Activated naive CD4-positive, alpha-beta T cell treated with anti-CD3 and anti-CD28 coated beads, Interleukin-2, amount 50 U/mL, for 16 hours (primary cell): Measurements from ENCODE around the gene TBCC.
A peak's percentile ranks its signal among the peaks of the same experiment; 100 is the strongest.

Experiments
- DNase-seq: peaks from one replicate; pipeline ENCODE4 v3.0.0-alpha.2; 2020

The TBCC gene

GRCh38 chr6:42745640-42746462 is at the start of gene TBCC:
Gene TBCC, minus strand, starts transcription at chr6:42746103. Its CDS starts 30 bp downstream, at chr6:42746073.
- peak; percentile 91 for DNase-seq

- no peak for DNase-seq
Measured at GRCh38 chr6:42795651-42796050, 49.7 kb upstream of the TBCC start.

- DNase-seq = no peak
Measured at GRCh38 chr6:42791706-42792320, 45.9 kb upstream of the TBCC start.

- DNase-seq = no peak
Measured at GRCh38 chr6:42790549-42791181, 44.8 kb upstream of the TBCC start.

GRCh38 chr6:42788671-42789070 is 42.8 kb upstream of the TBCC start:
- no peak for DNase-seq

GRCh38 chr6:42787063-42787472 is 41.2 kb upstream of the TBCC start:
- DNase-seq = no peak

- DNase-seq = no peak
Measured at GRCh38 chr6:42786525-42786985, 40.7 kb upstream of the TBCC start.

- DNase-seq = no peak
Measured at GRCh38 chr6:42784717-42785498, 39.0 kb upstream of the TBCC start.

GRCh38 chr6:42783876-42784642 is 38.2 kb upstream of the TBCC start:
- DNase-seq = no peak

- DNase-seq = peak; percentile 79
Measured at GRCh38 chr6:42783177-42783875, 37.4 kb upstream of the TBCC start.

GRCh38 chr6:42782689-42783176 is 36.8 kb upstream of the TBCC start:
- peak; percentile 73 for DNase-seq

- peak; percentile 83 for DNase-seq
Measured at GRCh38 chr6:42781796-42782688, 36.1 kb upstream of the TBCC start, which contains the start of gene BICRAL. Gene BICRAL, plus strand, starts transcription at chr6:42782052. Its CDS starts 39,971 bp downstream, at chr6:42822023.

- DNase-seq = no peak
Measured at GRCh38 chr6:42781546-42781795, 35.6 kb upstream of the TBCC start.

- no peak for DNase-seq
Measured at GRCh38 chr6:42779521-42779920, 33.6 kb upstream of the TBCC start.

GRCh38 chr6:42778122-42778521 is 32.2 kb upstream of the TBCC start:
- no peak for DNase-seq

GRCh38 chr6:42777126-42777822 is 31.4 kb upstream of the TBCC start:
- no peak for DNase-seq

- DNase-seq = peak; percentile 42
Measured at GRCh38 chr6:42774821-42775487, 29.1 kb upstream of the TBCC start.

GRCh38 chr6:42774201-42774600 is 28.3 kb upstream of the TBCC start:
- peak; percentile 53 for DNase-seq

GRCh38 chr6:42771741-42772100 is 25.8 kb upstream of the TBCC start:
- no peak for DNase-seq
